Measurements from ENCODE around the gene CAB39L.

Gene CAB39L

GRCh38 chr13:49444524-49445395 is 896 bp upstream of the CAB39L start:
- DNase-seq (ENCODE audit: extremely low spot score) = peak; percentile 24
- POLR2A ChIA-PET = interaction anchor here (0.6 to 2.6 kb wide), 3 partner anchors 10 to 1138 kb away, joined by 3 to 12 read pairs (median 3); no protein-coding TSS in a partner anchor
- TF ChIP-seq CTCF (IDR thresholded peaks at IDR 0.05; ENCODE audit: control extremely low read depth, extremely low read depth, low read depth, missing control alignments) = no peak
- CTCF ChIA-PET = interaction anchor here (1.0 to 3.1 kb wide), 14 partner anchors 8 to 348 kb away, joined by 3 to 14 read pairs (median 5); partner anchors contain the start of gene KPNA3

GRCh38 chr13:49443357-49443703 is 534 bp downstream of the CAB39L start:
- POLR2A ChIA-PET = interaction anchor here (0.7 to 2.6 kb wide), 5 partner anchors 11 to 361 kb away, joined by 3 to 12 read pairs (median 4); no protein-coding TSS in a partner anchor
- CTCF ChIA-PET = interaction anchor here (1.0 to 3.1 kb wide), 9 partner anchors 11 to 349 kb away, joined by 3 to 14 read pairs (median 5); partner anchors contain the start of genes ARL11 and KPNA3
- peak; percentile 15 for DNase-seq (ENCODE audit: extremely low spot score)
- TF ChIP-seq CTCF (IDR thresholded peaks at IDR 0.05; ENCODE audit: control extremely low read depth, extremely low read depth, low read depth, missing control alignments) = no peak

GRCh38 chr13:49441846-49442245 is 2.0 kb downstream of the CAB39L start:
- ChIA-PET POLR2A (no interaction called here), CTCF (interaction anchor here (1.0 to 3.1 kb wide), 3 partner anchors 10 to 26 kb away, joined by 4 to 14 read pairs (median 4); no protein-coding TSS in a partner anchor)
- DNase-seq (ENCODE audit: extremely low spot score) = no peak
- TF ChIP-seq CTCF (IDR thresholded peaks at IDR 0.05; ENCODE audit: control extremely low read depth, extremely low read depth, low read depth, missing control alignments) = no peak

GRCh38 chr13:49441312-49441711 is 2.6 kb downstream of the CAB39L start:
- DNase-seq (ENCODE audit: extremely low spot score) = no peak
- ChIA-PET POLR2A (no interaction called here), CTCF (interaction anchor here (1.9 kb wide), 1 partner anchor 9 kb away, joined by 4 read pairs; no protein-coding TSS in a partner anchor)
- TF ChIP-seq CTCF (IDR thresholded peaks at IDR 0.05; ENCODE audit: control extremely low read depth, extremely low read depth, low read depth, missing control alignments) = no peak

- POLR2A ChIA-PET = no interaction called here
- DNase-seq (ENCODE audit: extremely low spot score) = no peak
- TF ChIP-seq CTCF (IDR thresholded peaks at IDR 0.05; ENCODE audit: control extremely low read depth, extremely low read depth, low read depth, missing control alignments) = no peak
- CTCF ChIA-PET = no interaction called here
Observed at GRCh38 chr13:49439609-49440008, 4.3 kb downstream of the CAB39L start.

GRCh38 chr13:49437705-49438104 is 6.2 kb downstream of the CAB39L start:
- TF ChIP-seq CTCF (IDR thresholded peaks at IDR 0.05; ENCODE audit: control extremely low read depth, extremely low read depth, low read depth, missing control alignments) = no peak
- ChIA-PET POLR2A (no interaction called here), CTCF (interaction anchor here (0.7 kb wide), 1 partner anchor 10 kb away, joined by 3 read pairs; no protein-coding TSS in a partner anchor)
- no peak for DNase-seq (ENCODE audit: extremely low spot score)
